Measurements from ENCODE around the gene PASK.

PASK gene

DNA sequence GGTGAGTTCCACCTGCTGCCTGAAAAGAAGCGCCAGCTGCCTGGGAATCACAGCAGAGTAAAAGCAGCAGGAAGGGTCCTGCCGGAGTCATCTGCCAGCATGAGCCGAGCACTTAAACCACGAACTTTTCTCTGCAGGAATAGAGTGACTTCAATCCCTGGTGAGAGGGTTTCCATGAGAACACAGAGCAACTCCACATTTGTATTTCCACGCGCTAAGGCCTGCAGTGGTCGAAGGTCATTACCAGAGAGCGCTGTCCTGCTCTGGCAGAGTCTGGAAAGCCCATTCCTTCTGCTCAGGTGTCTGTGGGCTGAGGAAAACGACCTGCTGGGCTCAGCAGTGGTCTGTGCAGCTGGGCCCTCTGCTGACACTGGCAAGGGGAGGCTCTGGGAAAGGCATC lies 6.7 kb downstream of the PASK start:
- DNase-seq = no peak

DNA sequence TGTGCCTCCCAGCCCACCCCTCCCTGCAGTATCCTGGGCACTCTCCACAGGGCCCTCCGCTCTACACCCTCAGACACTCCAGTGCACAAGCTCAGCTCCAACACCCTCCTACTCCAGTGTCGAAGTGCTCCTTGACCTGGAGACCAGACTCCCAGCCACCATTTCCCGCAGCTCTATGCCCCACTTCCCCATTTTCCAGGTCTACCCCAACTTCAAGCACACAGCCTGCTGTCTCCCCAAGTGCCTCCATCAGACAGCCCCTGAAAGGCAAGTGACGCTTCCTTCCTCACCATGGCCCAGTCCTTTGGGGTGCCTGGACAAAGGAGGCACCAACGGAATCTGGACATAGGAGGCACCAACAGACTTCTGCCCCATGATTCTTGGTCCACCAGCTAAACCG lies 7.2 kb downstream of the PASK start:
- no peak for DNase-seq

DNA sequence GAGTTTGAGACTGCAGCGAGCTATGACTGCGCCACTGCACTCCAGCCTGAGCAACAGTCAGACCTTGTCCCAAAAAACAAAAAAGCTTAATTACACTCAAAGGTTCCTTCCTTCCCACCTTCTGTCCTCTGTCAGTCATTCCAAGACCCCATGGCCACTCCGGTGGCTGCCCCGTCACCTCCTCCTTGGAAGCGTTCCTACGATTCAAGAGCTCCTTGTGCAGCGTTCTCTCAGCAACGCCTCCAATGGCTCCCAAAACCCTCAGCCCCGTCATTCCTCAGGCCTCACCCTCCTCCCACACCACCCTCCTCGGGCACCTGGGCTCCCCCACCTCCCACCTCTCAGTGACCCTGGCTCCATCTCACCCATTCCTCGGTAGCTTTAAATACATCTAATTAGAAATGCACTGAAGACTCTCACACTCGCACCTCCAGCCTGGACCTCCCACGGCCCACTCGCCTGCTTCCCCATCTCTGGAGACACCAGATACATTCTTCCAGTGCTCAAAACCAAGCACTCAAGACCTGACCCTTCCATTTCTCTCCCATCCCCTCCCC lies 8.0 kb downstream of the PASK start:
- no peak for DNase-seq

DNA sequence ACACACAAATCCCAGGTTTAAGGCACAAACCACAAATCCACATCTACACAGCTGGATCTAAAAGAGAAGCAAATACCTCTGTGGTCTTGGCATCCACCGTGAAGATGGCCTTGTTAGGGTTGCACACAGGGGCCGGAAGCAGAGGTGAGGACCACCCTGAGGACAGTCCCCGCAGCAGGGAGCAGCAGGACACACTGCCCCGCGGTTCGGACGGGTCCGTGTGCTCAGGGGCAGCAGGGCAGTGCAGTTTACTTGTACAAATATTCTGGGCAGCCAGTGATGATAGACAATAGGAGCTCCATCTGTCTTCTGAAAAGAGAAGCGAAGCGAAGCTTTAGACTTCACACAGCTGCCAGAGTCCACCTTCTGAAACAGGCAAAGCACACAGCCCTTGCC lies 8.8 kb downstream of the PASK start:
- DNase-seq = no peak

DNA sequence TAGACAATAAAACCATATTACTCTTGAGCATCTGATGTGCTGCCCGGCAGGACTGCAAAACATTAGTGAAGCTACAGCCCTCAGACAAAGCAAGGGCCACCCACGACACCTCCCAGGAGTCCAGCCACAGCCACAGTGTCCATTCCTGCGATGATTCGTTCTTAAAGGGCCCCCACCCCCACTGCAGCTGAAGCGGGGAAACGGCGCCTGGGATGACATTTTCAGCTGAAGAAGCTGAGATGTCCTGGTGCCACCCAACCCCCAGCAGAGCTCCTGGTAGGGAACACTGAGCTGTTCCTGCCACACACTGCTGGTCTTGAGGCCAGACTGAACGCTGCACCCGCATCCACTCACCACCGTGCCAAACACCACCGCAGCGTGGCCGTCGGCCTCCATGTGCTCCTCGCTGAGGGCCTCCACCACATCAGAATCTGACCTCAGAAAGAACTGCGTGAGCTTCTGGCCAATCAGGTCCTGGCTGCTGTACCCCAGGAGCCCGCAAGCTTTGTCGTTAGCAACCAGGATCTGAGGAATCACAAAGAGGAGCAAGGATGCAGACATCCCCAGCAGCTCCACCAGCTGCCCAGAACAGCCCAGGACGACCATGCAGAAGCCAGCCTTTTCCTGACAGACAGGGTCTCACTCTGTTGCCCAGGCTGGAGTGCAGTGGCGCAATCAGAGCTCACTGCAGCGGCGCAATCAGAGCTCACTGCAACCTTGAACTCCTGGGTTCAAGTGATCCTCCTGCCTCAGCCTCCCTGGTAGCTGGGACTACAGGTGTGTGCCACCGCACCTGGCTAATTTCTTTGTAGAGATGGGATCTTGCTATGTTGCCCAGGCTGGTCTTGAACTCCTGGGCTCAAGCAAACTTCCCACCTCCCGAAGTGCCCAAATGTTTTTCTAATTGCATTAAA lies 9.5 kb downstream of the PASK start:
- no peak for DNase-seq

DNA sequence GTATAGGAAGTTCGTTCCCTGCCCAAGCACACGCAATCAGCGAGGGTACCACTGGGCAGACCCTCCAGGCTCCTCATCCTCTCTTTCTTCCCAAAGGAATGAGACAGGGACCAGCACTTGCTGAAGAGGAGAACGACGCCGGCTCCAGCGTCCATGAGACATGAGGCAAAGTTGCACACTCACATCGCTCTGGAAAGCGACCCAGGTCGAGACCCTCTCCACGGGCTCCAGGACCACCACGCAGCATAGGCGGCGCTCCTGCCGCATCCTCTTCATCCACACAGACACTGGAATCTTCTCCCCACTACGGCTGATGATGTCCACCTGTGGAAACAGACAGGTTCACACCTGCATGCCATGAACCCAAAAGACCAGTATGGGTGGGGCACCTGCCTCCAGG lies 10.8 kb downstream of the PASK start:
- no peak for DNase-seq

DNA sequence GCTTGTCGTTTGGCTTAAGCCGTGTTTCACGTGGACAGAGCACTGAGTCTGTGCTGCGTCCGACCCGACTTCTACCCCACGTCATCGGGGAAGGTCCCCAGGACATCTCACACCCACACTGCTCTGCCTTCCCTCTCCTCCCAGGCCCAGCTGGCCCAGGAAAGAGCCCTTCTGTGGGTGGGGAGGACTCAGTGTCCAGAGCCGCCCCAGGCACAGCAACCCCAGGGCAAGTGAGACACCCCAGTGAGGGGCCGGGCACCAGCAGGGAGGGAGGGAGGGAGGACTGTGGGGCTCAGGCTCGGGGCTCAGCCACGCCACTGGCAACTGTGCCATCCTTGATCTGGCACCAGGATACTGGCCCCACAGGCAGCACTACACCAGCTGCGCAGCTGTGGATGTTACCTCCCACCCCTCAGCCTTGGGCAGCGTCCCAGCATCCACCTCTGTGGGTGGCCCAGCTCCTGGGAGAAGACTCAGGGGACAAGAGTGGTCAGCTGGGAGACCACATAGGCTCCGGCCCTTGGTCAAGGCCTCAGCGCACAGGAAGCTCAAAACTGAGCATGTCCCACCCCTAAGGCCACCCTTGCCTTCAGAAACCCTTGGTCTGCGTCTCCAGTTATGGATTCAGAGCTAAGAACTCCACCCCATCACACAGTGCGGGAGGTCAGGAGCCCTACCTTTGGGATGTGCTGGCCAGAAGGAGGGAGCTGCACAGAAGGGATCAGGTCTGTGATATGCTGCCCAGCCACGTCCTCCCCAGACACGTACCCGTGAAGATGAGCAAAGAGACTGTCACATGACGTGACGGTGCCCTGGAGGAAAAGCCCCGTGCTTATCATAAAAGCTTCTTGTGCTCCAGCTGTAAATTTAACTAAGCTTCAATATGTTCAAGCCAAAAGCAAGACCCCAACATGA lies 11.7 kb downstream of the PASK start:
- no peak for DNase-seq

DNA sequence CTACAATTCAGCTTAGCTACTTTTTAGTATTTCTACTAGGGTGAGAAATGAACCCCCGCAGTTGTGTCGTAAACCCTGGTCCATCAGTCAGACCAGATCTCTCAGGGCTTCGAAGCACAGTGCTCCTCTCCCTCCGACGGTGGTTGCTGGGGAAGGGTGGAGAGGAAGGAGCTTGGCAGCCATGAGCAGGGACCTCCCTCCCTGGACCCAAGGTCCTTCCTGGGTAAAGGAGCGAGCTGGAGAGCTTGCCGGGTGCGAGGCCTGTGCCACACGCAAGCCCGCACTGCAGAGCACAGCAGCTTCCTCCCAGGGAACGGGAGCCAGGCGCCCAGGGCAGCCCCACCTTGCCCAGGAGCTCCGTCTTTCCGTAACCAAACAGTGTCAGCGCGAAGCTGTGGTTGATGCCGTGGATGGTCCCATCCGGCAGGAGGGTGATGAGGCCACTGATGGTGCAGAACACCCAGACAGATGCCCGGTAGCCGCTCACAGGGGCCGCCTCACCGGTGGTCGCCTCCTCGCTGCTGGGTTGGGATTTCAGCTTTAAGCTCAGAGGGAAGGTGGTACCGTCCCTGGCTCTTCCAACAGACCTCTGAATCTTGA lies 12.5 kb downstream of the PASK start:
- DNase-seq = no peak

DNA sequence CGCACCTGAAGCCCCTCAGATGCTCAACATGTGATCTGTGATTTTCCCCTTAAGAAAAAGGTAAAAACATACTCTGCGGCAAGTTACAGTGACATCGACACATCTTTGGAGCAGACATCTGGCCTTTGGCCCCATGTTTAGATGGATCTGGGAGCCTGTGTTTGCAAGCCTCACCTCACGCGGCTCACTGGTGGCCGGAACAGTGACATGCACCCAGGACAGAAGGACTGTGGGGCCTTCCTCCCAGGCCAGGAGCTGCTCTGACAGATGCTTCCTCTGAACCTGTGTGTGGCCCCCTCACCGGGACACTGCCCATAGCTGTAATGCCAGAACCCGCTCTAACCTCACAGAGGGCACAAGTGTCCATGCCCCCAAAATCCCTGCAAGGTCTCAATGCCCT lies 13.1 kb downstream of the PASK start:
- no peak for DNase-seq

DNA sequence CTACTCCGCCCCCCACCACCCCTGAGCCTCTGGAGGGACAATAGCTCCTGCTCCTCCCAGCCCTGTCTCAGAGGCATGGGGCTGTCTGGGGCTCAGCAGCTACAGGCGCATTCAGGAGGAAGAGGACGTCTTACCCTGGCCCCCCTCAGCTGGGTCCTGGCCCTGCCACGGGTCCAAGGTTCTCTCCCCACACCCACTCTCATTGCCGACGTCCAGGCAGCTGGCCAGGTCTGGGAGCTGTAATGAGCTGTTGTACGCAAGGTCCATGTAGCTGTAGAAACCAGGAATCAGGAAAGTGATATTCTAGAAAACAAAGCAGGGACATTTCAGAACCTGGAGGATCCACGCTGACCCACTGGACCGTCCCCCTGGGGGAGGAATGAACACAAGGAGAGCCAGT lies 13.5 kb downstream of the PASK start:
- no peak for DNase-seq

DNA sequence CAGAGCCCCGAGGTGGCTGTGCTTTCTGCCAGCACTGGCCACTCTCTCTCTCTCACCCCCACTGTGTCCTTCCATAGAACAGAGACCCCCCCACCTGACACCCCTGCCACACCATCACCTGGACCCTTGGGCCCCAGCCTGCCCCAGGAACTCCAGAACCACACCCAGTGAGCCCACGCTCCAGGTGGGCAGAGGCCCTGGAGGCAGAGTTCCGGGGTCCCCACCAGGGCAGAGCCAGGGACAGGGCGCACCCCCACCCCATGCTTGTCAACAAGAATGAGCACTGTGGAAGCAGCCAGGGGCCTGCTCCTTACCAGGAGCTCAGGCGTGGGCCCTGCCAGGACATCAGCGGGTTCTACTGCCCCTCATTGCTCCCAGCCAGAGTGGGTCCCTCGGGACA lies 14.6 kb downstream of the PASK start:
- DNase-seq = no peak

DNA sequence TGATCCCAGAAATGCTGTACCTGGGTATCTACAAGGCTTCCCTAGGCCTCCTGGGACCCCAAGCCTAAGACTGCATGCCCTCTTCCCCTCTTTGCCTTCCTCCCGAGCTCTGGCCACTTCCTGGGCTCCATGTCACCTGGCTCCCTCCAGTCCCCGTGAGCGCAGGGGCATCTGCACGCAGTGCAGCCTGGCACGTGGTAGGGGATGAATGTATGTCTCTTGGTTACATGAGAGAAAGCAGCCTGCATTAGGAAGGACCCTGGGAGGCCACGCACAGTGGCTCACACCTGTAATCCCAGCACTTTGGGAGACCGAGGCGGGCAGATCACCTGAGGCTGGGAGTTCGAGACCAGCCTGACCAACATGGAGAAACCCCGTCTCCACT lies 15.8 kb downstream of the PASK start:
- no peak for DNase-seq

DNA sequence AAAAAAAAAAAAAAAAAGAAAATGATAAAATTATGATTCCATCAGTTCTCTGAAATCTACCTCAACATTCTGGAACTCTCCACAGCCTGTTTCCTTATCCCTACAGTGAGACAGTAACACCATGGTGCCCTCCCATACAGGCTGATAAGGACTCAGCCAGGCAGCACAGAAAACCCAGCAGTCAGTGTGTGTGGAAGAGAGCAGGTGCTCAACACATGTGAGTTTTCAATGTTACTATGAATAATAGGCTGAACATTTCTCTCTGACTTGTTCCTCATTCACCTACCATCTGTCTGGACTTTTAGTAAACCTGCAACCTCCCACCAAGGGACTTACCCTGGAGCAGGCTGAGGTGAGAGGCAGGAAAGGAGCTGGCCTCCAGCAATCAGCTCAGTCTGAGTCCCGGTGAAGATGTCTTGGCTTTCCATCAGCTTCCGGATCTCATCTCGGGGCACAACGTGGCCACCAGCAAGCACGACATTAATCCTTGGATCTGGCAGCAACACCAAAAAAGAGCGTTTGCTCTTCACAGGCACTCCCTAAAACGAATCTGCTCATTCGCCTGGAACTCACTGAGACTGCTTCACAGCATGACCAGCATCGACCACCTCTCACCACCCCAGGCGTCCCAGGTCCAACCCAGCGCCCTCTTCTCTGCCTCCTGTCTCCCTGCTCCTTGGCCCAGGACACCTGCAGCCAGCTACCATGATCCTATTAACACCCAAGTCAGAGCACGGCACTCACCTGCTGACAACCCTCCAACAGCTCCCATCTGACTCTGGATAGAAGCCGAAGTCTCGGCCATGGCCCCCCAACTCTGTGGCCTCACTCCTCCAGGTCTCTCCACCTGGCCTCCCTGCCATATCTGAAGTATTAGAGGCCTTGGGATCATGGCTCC lies 16.5 kb downstream of the PASK start:
- no peak for DNase-seq

DNA sequence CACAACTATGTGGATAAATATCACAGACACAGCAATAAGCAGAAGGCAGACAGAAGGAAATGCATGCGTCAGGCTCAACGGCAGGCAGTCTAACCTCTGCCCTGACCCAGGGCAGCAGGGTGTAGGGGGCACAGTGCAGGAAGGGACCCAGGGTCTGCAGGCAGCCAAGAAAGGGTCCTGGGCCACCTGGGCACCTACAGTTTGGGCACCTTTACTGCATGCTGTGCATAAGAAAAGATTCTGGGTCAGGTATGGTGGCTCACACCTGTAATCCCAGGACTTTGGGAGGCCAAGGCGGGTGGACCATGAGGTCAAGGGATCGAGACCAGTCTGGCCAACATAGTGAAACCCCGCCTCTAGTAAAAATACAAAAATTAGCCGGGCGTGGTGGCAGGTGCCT lies 17.7 kb downstream of the PASK start:
- no peak for DNase-seq

DNA sequence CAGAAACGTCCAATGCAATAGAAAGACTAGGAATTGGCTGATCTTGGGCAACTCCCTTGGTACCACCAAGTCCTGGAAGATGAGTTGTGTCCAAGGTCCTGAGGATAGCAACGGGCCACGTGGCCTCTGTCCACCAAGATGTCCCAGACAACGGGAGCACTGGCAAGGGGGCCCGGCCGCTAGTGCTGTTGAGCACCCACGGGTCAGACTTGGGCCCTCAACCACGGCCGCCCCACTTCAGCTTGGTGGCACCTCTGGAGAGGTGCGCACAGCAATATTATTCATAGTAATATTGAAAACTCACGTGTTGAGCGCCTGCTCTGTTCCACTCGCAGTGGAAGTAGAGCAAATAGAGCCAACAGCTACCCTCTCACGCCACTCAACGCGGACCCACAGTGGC lies 19.0 kb downstream of the PASK start:
- no peak for DNase-seq

DNA sequence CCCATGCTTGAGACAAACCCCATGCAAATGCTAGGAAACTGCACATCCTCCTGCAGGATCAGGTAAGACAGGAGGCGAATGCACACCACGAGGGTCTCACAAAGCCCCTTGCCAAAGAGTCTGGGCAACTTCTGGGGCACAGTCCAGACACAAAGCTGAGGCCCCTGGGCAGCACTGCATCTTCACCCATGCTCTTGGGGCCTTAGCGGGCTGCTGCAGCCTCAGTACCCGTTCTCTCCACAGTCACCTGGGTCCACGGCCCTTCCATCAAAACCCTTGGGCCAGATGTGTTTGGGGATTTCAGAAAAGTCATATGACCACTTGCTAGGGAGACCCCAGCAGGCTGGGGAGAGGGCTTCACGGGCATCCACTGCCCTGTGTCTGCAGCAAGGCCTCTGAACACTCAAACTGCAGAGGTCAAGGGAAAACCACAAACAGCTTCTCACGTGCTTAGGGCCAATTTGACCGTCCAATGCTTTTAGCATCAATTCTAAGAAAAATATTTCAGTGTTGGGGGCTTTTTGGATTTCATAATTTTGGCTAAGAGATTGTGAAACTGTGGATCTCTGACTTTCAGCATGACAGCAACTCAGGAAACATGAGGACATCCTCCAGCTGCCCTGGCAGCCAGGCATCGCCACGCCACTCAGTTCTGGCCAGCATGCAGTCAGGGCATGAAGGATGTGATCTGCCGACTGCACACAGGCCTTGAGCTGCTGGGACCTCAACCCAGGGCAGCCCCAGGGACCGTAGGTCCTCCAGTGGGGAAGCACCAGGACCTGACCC lies 20.0 kb downstream of the PASK start:
- DNase-seq = no peak

DNA sequence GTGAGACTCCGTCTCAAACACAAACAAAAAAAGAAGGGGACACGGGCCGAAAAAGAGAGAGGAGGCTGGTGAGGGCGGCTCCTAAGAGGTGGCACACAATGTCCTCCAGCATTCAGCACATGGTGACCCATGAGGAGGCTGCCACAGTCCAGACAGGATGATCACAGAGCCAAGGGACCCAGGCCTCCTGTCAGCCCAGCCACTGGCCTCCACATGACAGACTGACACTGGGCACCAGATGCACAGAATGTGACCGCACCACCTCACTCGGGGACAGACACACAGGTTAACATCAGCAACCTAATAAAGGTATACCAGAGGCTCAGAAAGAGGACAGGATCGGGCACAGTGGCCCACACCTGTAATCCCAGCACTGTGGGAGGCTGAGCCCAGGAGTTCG lies 21.0 kb downstream of the PASK start:
- no peak for DNase-seq

DNA sequence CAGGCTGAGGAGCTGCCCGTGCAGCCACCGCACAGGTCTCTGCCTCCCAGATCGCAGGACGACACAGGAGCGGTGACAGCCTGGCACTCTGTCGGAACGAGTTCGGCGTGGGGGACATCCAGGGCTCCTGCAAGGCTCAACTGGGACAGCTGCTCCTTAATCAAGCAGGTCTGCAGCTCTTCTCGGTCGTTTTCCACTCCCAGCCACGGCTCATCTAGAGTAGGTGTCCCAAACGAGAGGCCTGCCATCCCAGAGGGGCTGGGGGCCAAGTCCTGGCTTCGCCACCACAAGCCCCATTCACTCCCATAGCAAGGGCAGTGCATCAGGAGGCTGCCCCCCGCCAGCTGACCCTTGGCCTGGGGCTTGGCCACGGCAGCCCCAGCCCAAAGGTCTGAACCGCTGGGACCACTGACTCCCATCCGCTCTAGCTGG lies 22.5 kb downstream of the PASK start:
- DNase-seq = no peak

DNA sequence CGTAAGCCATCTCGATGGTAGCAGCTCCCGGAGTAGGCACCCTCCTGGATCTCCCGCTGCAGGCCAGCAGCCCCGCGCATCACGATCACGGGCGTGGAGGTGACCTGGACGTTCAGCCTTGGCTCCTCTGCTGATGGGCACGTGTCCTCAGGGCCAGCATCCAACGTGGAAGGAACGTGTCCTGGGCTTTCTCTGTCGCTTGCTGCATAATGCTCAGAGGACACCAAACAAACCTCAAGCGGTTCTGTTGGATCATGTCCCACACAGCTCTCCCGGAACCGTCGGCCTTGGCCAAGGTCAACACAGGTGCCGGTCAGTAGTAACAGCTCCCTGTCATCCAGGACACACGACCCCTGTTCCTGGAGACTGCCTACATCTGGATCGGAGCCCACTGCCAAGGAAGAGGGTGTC lies 23.1 kb downstream of the PASK start:
- DNase-seq = no peak

DNA sequence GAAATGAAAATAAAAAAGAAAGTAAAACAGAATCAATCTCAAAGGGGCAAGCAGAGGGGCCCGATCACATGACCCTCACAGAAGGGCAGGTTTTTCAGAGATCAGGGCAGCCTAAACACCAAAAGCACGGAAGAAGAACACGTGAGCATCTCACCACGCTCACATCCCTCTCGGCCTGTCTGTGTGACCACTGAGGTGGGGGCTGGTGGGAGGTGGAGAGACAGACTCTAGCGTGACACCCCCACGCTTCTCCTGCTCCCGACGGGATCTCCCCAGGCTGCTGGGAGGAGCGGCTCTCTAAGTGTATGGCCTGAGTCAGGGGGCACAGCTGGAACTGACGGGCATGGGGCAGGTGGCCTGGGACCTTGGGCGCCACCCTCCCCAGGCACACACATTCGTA lies 23.6 kb downstream of the PASK start:
- DNase-seq = no peak

DNA sequence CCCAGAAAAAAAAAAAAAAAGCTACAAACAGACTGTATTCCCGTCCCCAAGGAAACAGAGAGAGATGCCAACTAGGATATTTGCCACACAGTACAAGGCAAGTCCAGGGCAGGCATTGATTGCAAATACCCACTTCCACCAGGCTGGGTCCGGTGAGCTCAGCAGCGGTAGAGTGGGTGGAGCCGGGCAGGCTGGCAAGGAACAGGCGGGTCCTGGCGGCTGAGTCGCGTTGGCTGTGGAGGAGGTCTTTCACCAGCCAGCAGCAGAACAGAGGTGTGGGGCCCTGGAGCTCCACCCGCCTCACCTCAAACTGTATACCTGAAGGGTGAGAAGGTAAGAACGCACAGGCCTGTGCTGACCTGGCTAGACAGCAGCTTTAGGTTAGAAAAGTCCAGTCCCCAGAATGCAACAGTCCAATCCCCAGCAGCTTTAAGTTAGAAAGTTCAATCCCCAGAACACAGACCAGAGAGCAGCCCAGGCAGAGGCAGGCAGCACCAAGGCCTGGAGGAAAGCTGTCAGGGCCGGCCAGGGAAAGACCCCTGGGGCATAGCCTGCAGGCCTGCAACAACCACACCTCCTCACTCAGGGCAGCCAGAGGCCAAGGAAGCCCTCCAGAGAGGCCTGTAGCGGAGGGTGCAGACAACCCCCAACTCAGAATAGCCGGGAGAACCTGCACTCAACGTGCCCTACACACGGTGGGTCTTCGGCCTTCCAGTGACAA lies 25.3 kb downstream of the PASK start:
- DNase-seq = no peak
